K562 (cell line): ENCODE data around the gene LIX1L. TPM values are rescaled to one million over a fixed set of nuclear protein-coding genes. Genes with fewer than 3 reads are reported as not detected.

Experiments used
- CHD7 ChIP-seq: fragments of 200-600 bp; sonication (generic); IDR thresholded peaks from one replicate; pipeline ENCODE4 v1.6.1; 2012; ENCODE audit warnings: mild to moderate bottlenecking, low read depth, low read length, inconsistent platforms
- NFE2 ChIP-seq: IDR thresholded peaks from 2 replicates; pipeline ENCODE4 v1.6.1; 2014; ENCODE audit warnings: antibody characterized with exemption, low read depth
- RB1 ChIP-seq: fragments of 450-650 bp; IDR thresholded peaks from 2 replicates; pipeline ENCODE4 v1.6.1; 2017; ENCODE audit warnings: low read depth, mild to moderate bottlenecking
- SFPQ ChIP-seq: fragments of 200-400 bp; formaldehyde crosslinking; IDR thresholded peaks from 2 replicates; pipeline ENCODE4 v1.6.1; 2017; ENCODE audit warnings: mild to moderate bottlenecking, low read depth, low read length, moderate library complexity
- ZBTB1 ChIP-seq: sonication (generic); formaldehyde crosslinking; IDR thresholded peaks from 2 replicates; pipeline ENCODE4 v1.8.1; 2023; ENCODE audit warnings: missing genetic modification reagents, low read depth, mild to moderate bottlenecking, borderline replicate concordance
- ZKSCAN8 ChIP-seq: fragments of 200-800 bp; sonication (Bioruptor generic); IDR thresholded peaks from 2 replicates; pipeline ENCODE4 v1.6.1; 2016; ENCODE audit warnings: missing genetic modification characterization, missing compliant biosample characterization
- ZNF175 ChIP-seq: fragments of 200-800 bp; sonication (Bioruptor generic); IDR thresholded peaks from 2 replicates; pipeline ENCODE4 v1.6.1; 2016; ENCODE audit warnings: low read depth, mild to moderate bottlenecking, missing genetic modification characterization, missing compliant biosample characterization
- polyA plus RNA-seq, 8 experiments: library from polyadenylated mRNA; depleted of rRNA in 4 of 8; stranded (reverse) in 5 of 8; unstranded in 3 of 8; fragments of >200 nt; fragmentation: Nextera tagmentation in 2 of 8; fragmentation: Illumina TruSeq in 1 of 8; extraction: Ambion mirVana in 2 of 8; extraction: Trizol in 1 of 8; gene quantifications; 2 replicates each; pipeline versions ENCODE4 v1.2.1 to v1.2.3, GENCODE V29; 2011 to 2014; ENCODE audit warnings: inconsistent platforms in 1 of 8, missing spikeins in 1 of 8
- total RNA-seq, 7 experiments: library from RNA; depleted of rRNA in 6 of 7; stranded (reverse); fragments of >200 nt in 6 of 7; fragmentation: Illumina TruSeq in 2 of 7; extraction: Trizol in 2 of 7; gene quantifications; 2 replicates each; pipeline versions ENCODE4 v1.2.1 to v1.2.3, GENCODE V29; 2011 to 2021; ENCODE audit warnings: low replicate concordance in 1 of 7
- TF ChIP-seq, protein P1 (sequence below), 2 experiments: IDR thresholded peaks; 2 replicates each; pipeline ENCODE4 v1.6.1; 2012; ENCODE audit warnings: improper control_type of control experiment in 2 of 2, low read depth in 2 of 2, low read length in 2 of 2, borderline replicate concordance in 1 of 2
- TF ChIP-seq, protein P2 (sequence below): fragments of 450-650 bp; IDR thresholded peaks from 2 replicates; pipeline ENCODE4 v1.6.1; 2016

LIX1L gene
- total and polyA plus RNA-seq, 9 of the 15 experiments (the other 6 are each of a cell fraction or from before 2014, with no cell fraction given), result 4.6 to 26.5 (median 12.5) TPM

DNA sequence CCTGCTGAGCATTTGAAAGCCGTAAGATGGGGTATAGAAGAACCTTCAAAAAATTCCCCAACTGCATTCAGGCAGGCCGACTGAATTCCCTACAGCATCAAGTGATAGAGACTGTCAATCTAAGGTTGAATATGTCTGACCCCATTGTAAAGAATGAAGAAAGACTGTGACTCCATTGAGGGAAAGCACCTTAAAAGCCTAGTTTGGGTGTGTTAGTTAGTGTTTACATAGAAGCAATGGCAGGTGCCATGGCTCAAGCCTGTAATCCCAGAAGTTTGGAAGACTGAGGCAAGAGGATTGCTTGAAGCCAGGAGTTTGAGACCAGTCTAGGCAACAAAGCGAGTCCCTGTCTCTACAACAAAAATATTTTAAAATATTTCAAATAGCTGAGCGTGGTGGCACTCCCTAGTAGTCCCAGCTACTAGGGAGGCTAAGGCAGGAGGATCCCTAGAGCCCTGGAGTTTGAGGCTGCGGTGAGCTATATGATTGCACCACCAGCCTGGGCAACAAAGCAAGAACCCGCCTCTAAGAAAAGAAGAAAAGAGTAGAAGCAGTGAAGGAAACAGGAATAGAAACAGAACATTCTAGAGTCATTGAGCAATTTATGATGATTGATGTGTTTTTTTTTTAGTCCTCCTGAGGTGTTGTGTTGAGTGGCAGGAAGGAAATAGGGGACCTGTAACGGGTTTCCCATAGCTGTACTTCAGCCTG, 22.1 kb upstream of the LIX1L start (continued):
- TF ChIP-seq, protein P1, sequence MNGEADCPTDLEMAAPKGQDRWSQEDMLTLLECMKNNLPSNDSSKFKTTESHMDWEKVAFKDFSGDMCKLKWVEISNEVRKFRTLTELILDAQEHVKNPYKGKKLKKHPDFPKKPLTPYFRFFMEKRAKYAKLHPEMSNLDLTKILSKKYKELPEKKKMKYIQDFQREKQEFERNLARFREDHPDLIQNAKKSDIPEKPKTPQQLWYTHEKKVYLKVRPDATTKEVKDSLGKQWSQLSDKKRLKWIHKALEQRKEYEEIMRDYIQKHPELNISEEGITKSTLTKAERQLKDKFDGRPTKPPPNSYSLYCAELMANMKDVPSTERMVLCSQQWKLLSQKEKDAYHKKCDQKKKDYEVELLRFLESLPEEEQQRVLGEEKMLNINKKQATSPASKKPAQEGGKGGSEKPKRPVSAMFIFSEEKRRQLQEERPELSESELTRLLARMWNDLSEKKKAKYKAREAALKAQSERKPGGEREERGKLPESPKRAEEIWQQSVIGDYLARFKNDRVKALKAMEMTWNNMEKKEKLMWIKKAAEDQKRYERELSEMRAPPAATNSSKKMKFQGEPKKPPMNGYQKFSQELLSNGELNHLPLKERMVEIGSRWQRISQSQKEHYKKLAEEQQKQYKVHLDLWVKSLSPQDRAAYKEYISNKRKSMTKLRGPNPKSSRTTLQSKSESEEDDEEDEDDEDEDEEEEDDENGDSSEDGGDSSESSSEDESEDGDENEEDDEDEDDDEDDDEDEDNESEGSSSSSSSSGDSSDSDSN (IDR thresholded peaks at IDR 0.05; ENCODE audit: borderline replicate concordance in 1 of 2, low read depth in 2 of 2, low read length in 2 of 2), result 0 out of 4 replicates have a peak, but pooled peaks of 1 of the 2 experiments have one; percentile 18
- TF ChIP-seq ZKSCAN8 (CRISPR knock-in tag) (peak; percentile 65; the same call in 1 of the 2 replicates), NFE2 (no peak), ZNF175 (CRISPR knock-in tag) (0 out of 2 replicates have a peak, but pooled peaks have one; percentile 43), SFPQ (no peak), RB1 (no peak), ZBTB1 (CRISPR knock-in tag) (no peak), CHD7 (peak; percentile 79)
- TF ChIP-seq, protein P2, sequence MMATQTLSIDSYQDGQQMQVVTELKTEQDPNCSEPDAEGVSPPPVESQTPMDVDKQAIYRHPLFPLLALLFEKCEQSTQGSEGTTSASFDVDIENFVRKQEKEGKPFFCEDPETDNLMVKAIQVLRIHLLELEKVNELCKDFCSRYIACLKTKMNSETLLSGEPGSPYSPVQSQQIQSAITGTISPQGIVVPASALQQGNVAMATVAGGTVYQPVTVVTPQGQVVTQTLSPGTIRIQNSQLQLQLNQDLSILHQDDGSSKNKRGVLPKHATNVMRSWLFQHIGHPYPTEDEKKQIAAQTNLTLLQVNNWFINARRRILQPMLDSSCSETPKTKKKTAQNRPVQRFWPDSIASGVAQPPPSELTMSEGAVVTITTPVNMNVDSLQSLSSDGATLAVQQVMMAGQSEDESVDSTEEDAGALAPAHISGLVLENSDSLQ, result peak; percentile 89
